Germinal center (tissue), 1 donor: ENCODE measurements around the gene SMARCC1.

Source experiments
- DNase-seq: peaks from one replicate; pipeline ENCODE4 v3.0.0; 2012; ENCODE audit warnings: mixed read lengths, low spot score

The SMARCC1 gene

DNA sequence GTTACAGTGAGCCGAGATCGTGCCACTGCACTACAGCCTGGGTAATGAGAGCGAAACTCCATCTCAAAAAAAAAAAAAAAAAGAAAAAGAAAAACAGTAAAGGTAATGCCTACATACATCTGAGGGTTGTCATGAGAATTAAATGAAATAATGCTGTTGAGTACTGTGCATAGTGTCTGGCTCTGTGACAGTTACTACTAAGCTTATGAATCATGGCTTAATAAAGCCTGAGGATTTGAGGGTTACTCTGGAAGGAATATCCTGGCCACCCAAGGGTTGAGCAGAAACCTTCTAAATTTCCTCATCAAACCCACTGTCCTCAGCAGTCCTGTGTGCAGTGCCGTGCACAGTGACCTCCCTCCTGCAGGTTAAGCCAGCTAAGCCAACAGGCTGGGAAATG lies 241.4 kb downstream of the SMARCC1 start:
- no peak for DNase-seq

DNA sequence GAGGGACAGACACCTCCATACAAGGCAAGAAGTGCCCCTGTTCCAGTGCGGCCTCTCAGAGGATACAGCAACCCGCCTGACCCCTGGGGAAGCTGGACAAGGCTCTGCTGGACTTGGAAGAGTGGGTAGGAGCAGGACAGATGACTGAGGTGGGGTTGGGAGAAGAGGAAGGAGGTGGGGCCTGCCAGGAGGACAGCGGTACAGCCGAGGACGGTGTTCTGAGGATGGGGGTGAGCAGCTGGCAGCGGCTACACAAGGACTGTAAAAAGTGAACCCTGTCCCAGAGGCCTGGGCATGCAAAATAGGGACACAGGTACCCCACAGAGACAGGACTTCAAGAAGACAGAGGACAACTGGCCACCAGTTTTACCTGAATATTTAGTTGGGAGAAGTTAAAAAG lies 244.7 kb downstream of the SMARCC1 start:
- DNase-seq: no peak

DNA sequence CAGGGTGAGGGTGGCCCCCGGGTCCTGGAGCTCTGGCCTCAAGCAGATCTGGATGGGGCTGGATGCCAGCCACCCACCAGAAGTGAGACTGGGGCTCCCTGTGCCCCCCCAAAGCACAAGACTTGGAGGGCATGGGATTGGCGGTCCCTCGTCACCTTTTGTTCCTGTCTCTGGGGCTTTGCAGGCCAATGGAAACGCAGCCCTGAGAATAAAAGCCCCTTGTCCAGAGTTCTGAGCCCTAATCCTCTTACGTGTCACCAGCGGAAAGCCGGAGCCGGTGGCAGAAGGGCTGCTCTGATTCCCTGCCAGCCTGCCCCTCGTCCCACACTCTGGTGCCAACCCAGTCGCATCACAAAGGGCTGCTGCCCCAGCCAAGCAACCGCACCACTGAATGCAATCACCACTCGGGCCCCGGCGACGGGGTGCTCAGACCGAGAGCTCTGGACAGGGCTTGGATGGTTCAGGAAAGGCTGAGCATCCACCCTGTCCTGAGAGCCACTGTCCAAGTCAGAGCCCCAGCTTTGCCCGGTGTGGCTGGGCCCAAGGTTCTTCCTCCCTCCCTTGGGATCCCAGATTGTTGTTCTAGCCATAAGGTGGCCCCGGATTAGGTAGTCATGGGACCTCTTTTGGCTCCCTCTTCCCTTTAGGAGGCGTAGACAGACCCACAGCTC lies 245.3 kb downstream of the SMARCC1 start:
- DNase-seq: no peak
